ENCODE results near the gene KLHL11.

The KLHL11 gene

GRCh38 chr17:41891135-41892020 is 26.2 kb upstream of the KLHL11 start:
- Histone ChIP-seq H2AFZ (no peak overlapping the region), H3K27me3 (ENCODE audit: control insufficient read depth, insufficient read depth, low read length) (no peaks in the 10 kb centered on the region), H3K27ac (no peak overlapping the region), H3K4me1 (no peaks in the 10 kb centered on the region), H3K4me2 (ENCODE audit: low read length) (no peak overlapping the region), H3K9me3 (ENCODE audit: control insufficient read depth, low read length) (no peaks in the 10 kb centered on the region), H3K4me3 (ENCODE audit: low read depth, low read length) (no peak overlapping the region), H3K9ac (no peak overlapping the region), H3K79me2 (no peaks in the 10 kb centered on the region), H3K36me3 (ENCODE audit: control insufficient read depth, insufficient read depth, low read length) (no peaks in the 10 kb centered on the region)
- TF ChIP-seq CTCF (IDR thresholded peaks at IDR 0.05) = no peak

- H3K9ac ChIP-seq = no peak overlapping the region
- TF ChIP-seq CTCF (IDR thresholded peaks at IDR 0.05) = no peak
- H3K4me1 ChIP-seq = no peaks in the 10 kb centered on the region
- H3K27me3 ChIP-seq (ENCODE audit: control insufficient read depth, insufficient read depth, low read length) = no peaks in the 10 kb centered on the region
- H3K79me2 ChIP-seq = no peaks in the 10 kb centered on the region
- H2AFZ ChIP-seq = no peak overlapping the region
- H3K27ac ChIP-seq = no peak overlapping the region
- H3K36me3 ChIP-seq (ENCODE audit: control insufficient read depth, insufficient read depth, low read length) = no peaks in the 10 kb centered on the region
- H3K9me3 ChIP-seq (ENCODE audit: control insufficient read depth, low read length) = no peaks in the 10 kb centered on the region
- H3K4me2 ChIP-seq (ENCODE audit: low read length) = no peak overlapping the region
- H3K4me3 ChIP-seq (ENCODE audit: low read depth, low read length) = no peak overlapping the region
These were observed 23.2 kb upstream of the KLHL11 start for GRCh38 chr17:41888332-41888965.

- peak; percentile 34 for TF ChIP-seq CTCF (IDR thresholded peaks at IDR 0.05)
- H2AFZ ChIP-seq = no peak overlapping the region
- H3K4me2 ChIP-seq (ENCODE audit: low read length) = no peak overlapping the region
- H3K4me1 ChIP-seq = no peaks in the 10 kb centered on the region
- H3K27me3 ChIP-seq (ENCODE audit: control insufficient read depth, insufficient read depth, low read length) = no peaks in the 10 kb centered on the region
- H3K4me3 ChIP-seq (ENCODE audit: low read depth, low read length) = no peak overlapping the region
- H3K9me3 ChIP-seq (ENCODE audit: control insufficient read depth, low read length) = no peaks in the 10 kb centered on the region
- H3K9ac ChIP-seq = no peak overlapping the region
- H3K36me3 ChIP-seq (ENCODE audit: control insufficient read depth, insufficient read depth, low read length) = no peaks in the 10 kb centered on the region
- no peaks in the 10 kb centered on the region for H3K79me2 ChIP-seq
- no peak overlapping the region for H3K27ac ChIP-seq
These were observed 20.5 kb upstream of the KLHL11 start for GRCh38 chr17:41885733-41886132.

DNA sequence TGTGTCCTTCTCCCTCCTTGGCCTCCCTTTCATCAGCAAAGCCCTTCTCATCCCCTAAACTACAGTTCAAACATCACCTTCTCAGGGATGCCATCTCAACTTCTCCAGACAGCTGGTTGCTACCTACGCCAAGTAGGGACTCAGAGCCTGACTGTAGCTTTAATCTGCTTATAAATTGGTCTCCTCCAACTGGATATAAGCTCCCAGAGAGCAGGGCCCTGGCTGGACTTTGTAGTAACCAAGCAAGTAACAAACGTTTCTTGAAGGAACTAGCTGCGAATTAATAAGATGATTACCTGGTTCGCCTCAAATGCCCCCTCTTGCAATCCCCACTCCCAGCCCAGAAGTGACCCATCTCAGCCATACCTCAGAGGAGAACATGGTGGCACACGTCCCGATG is 17.5 kb upstream of the KLHL11 start:
- TF ChIP-seq CTCF (IDR thresholded peaks at IDR 0.05) = no peak
- Histone ChIP-seq H3K36me3 (ENCODE audit: control insufficient read depth, insufficient read depth, low read length) (no peaks in the 10 kb centered on the region), H3K9ac (no peak overlapping the region)

More for the DNA sequence above, 17.5 kb upstream of the KLHL11 start:
- Histone ChIP-seq H3K9me3 (ENCODE audit: control insufficient read depth, low read length) (no peaks in the 10 kb centered on the region), H3K4me1 (no peaks in the 10 kb centered on the region), H3K79me2 (no peaks in the 10 kb centered on the region), H3K27me3 (ENCODE audit: control insufficient read depth, insufficient read depth, low read length) (no peaks in the 10 kb centered on the region), H2AFZ (no peak overlapping the region), H3K4me2 (ENCODE audit: low read length) (no peak overlapping the region), H3K27ac (no peak overlapping the region), H3K4me3 (ENCODE audit: low read depth, low read length) (no peak overlapping the region)

Measured in parathyroid adenoma (tissue), 2 donors.